ENCODE results near the gene TUBG1. TPM values are rescaled to one million over a fixed set of nuclear protein-coding genes. Genes with fewer than 3 reads are reported as not detected.

TUBG1 gene
- total and polyA plus RNA-seq, 4 donors: 12.5 to 51.1 (median 27.1) TPM

DNA sequence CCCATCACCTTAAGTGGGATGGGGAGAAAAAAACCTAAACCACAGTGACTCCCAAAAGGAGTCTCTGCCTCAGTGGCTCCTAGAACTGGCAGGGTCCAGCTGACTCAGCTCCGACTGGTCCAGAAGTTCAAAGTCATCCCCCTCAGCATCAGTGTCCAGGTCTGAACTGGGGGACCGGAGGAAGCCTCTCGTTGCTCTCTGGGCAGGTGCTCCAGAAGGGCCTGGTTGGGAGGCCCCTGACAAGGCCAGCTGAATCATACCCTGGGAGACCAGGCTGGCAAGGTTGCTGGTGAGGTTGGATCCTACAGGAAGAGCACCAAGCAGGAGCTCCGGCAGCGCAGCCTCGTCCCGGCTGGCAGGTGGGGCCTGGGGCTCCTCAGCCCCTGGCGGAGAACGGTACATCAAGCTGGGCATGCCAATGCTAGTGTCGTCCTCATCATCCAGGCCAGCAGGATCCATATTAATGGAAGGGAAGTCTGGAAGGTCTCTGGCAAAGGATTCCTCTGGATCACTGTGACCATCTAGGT lies 27.7 kb upstream of the TUBG1 start:
- WGBS: 97% methylated on average over 10 of the region's 10 CpGs
- TF ChIP-seq, protein P1, sequence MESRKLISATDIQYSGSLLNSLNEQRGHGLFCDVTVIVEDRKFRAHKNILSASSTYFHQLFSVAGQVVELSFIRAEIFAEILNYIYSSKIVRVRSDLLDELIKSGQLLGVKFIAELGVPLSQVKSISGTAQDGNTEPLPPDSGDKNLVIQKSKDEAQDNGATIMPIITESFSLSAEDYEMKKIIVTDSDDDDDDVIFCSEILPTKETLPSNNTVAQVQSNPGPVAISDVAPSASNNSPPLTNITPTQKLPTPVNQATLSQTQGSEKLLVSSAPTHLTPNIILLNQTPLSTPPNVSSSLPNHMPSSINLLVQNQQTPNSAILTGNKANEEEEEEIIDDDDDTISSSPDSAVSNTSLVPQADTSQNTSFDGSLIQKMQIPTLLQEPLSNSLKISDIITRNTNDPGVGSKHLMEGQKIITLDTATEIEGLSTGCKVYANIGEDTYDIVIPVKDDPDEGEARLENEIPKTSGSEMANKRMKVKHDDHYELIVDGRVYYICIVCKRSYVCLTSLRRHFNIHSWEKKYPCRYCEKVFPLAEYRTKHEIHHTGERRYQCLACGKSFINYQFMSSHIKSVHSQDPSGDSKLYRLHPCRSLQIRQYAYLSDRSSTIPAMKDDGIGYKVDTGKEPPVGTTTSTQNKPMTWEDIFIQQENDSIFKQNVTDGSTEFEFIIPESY (IDR thresholded peaks at IDR 0.05): no peak
- TF ChIP-seq, protein P2, sequence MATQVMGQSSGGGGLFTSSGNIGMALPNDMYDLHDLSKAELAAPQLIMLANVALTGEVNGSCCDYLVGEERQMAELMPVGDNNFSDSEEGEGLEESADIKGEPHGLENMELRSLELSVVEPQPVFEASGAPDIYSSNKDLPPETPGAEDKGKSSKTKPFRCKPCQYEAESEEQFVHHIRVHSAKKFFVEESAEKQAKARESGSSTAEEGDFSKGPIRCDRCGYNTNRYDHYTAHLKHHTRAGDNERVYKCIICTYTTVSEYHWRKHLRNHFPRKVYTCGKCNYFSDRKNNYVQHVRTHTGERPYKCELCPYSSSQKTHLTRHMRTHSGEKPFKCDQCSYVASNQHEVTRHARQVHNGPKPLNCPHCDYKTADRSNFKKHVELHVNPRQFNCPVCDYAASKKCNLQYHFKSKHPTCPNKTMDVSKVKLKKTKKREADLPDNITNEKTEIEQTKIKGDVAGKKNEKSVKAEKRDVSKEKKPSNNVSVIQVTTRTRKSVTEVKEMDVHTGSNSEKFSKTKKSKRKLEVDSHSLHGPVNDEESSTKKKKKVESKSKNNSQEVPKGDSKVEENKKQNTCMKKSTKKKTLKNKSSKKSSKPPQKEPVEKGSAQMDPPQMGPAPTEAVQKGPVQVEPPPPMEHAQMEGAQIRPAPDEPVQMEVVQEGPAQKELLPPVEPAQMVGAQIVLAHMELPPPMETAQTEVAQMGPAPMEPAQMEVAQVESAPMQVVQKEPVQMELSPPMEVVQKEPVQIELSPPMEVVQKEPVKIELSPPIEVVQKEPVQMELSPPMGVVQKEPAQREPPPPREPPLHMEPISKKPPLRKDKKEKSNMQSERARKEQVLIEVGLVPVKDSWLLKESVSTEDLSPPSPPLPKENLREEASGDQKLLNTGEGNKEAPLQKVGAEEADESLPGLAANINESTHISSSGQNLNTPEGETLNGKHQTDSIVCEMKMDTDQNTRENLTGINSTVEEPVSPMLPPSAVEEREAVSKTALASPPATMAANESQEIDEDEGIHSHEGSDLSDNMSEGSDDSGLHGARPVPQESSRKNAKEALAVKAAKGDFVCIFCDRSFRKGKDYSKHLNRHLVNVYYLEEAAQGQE (IDR thresholded peaks at IDR 0.05): no peak
- TF ChIP-seq GABPA (IDR thresholded peaks at IDR 0.05 in 1 of 2, conservative IDR thresholded peaks at IDR 0.05 in 1 of 2) (no peak), EGR1 (IDR thresholded peaks at IDR 0.05; ENCODE audit: low read depth in 2 of 2) (no peak), HNF4G (IDR thresholded peaks at IDR 0.05) (no peak), SP1 (IDR thresholded peaks at IDR 0.05) (no peak), FOXA2 (IDR thresholded peaks at IDR 0.05) (no peak), NR2F2 (IDR thresholded peaks at IDR 0.05) (no peak), TAF1 (conservative IDR thresholded peaks at IDR 0.05) (no peak), HNF4A (conservative IDR thresholded peaks at IDR 0.05) (no peak), YY1 (IDR thresholded peaks at IDR 0.05) (no peak), RAD21 (IDR thresholded peaks at IDR 0.05) (no peak), RXRA (IDR thresholded peaks at IDR 0.05) (no peak), FOXA1 (IDR thresholded peaks at IDR 0.05) (no peak), JUND (IDR thresholded peaks at IDR 0.05) (no peak)
- TF ChIP-seq, protein P3, sequence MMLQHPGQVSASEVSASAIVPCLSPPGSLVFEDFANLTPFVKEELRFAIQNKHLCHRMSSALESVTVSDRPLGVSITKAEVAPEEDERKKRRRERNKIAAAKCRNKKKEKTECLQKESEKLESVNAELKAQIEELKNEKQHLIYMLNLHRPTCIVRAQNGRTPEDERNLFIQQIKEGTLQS (IDR thresholded peaks at IDR 0.05): no peak
- TF ChIP-seq, protein P4, sequence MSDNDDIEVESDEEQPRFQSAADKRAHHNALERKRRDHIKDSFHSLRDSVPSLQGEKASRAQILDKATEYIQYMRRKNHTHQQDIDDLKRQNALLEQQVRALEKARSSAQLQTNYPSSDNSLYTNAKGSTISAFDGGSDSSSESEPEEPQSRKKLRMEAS (IDR thresholded peaks at IDR 0.05): no peak
- TF ChIP-seq, protein P5, sequence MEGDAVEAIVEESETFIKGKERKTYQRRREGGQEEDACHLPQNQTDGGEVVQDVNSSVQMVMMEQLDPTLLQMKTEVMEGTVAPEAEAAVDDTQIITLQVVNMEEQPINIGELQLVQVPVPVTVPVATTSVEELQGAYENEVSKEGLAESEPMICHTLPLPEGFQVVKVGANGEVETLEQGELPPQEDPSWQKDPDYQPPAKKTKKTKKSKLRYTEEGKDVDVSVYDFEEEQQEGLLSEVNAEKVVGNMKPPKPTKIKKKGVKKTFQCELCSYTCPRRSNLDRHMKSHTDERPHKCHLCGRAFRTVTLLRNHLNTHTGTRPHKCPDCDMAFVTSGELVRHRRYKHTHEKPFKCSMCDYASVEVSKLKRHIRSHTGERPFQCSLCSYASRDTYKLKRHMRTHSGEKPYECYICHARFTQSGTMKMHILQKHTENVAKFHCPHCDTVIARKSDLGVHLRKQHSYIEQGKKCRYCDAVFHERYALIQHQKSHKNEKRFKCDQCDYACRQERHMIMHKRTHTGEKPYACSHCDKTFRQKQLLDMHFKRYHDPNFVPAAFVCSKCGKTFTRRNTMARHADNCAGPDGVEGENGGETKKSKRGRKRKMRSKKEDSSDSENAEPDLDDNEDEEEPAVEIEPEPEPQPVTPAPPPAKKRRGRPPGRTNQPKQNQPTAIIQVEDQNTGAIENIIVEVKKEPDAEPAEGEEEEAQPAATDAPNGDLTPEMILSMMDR (IDR thresholded peaks at IDR 0.05; ENCODE audit: low read depth, low read length, missing input control): no peak
- Histone ChIP-seq H3K9ac (ENCODE audit: low read depth in 1 of 2, low read length in 2 of 2) (no peak overlapping the region), H3K4me1 (ENCODE audit: control insufficient read depth in 4 of 4, insufficient read depth in 4 of 4, low read length in 3 of 4) (peaks cover 3 to 18% (median 14%) of the 10 kb centered on the region in 4 donors), H3K27ac (ENCODE audit: low read depth in 1 of 2, low read length in 2 of 2) (no peak overlapping the region), H3K27me3 (ENCODE audit: control insufficient read depth in 4 of 4, insufficient read depth in 4 of 4, low read length in 3 of 4) (no peaks in the 10 kb centered on the region), H3K9me3 (ENCODE audit: control insufficient read depth in 4 of 4, low read length in 3 of 4) (no peaks in the 10 kb centered on the region), H3K36me3 (ENCODE audit: control insufficient read depth in 4 of 4, insufficient read depth in 3 of 4, low read depth in 1 of 4, low read length in 3 of 4) (peaks cover 14 to 60% (median 52%) of the 10 kb centered on the region in 4 donors), H3K4me3 (ENCODE audit: low read depth in 1 of 3, low read length in 3 of 3) (no peak overlapping the region)
- no peak for DNase-seq (ENCODE audit: low spot score)

All from liver (tissue), 9 donors.